Mononuclear cell (primary cell): Measurements from ENCODE around the gene MED23. TPM values are rescaled to one million over a fixed set of nuclear protein-coding genes. Genes with fewer than 3 reads are reported as not detected.
"Not testable (repeated sequence)": the region's sequence is repeated elsewhere in the genome, so short reads cannot be mapped to it uniquely, and the experiment has no call there.

ENCODE experiments used
- H3K27me3 ChIP-seq: 2 replicates; pipeline ENCODE4 v1.6.0; 2011; ENCODE audit warnings: low read length, control low read depth; ENCODE audit not compliant: insufficient read depth
- H3K4me1 ChIP-seq: 2 replicates; pipeline ENCODE4 v1.5.1; 2011; ENCODE audit warnings: mild to moderate bottlenecking, low read length, control low read depth; ENCODE audit not compliant: insufficient read depth
- H3K4me3 ChIP-seq: 2 replicates; pipeline ENCODE4 v1.5.1; 2011; ENCODE audit warnings: mild to moderate bottlenecking, low read length, moderate library complexity
- H3K9me3 ChIP-seq: 2 replicates; pipeline ENCODE4 v1.5.1; 2011; ENCODE audit warnings: low read depth, mild to moderate bottlenecking, control low read depth, low read length
- total RNA-seq: library from RNA; depleted of rRNA; stranded (reverse); fragments of >200 nt; gene quantifications from one replicate; pipeline ENCODE4 v1.2.3, GENCODE V29; 2012

MED23 gene
- total RNA-seq, 1 donor, result 106 TPM

GRCh38 chr6:131572686-131573415 lies 55.2 kb downstream of the MED23 start, which contains the start of gene ARG1:
Gene ARG1, plus strand, starts transcription at chr6:131573226. Its CDS starts 57 bp downstream, at chr6:131573283.
- no peaks in the 10 kb centered on the region for H3K9me3 ChIP-seq
- H3K4me1 ChIP-seq, result no peaks in the 10 kb centered on the region
- H3K27me3 ChIP-seq, result no peaks in the 10 kb centered on the region
- H3K4me3 ChIP-seq, result no peak within 1 kb of the TSS

- no peaks in the 10 kb centered on the region for H3K4me1 ChIP-seq
Measured at GRCh38 chr6:131568726-131569125, 59.3 kb downstream of the MED23 start.

GRCh38 chr6:131565056-131565455 lies 63.0 kb downstream of the MED23 start:
- Histone ChIP-seq H3K4me1 (no peaks in the 10 kb centered on the region), H3K27me3 (no peaks in the 10 kb centered on the region), H3K9me3 (no peaks in the 10 kb centered on the region), H3K4me3 (no peak overlapping the region)

More at GRCh38 chr6:131568726-131569125, 59.3 kb downstream of the MED23 start:
- Histone ChIP-seq H3K4me3 (no peak overlapping the region), H3K9me3 (no peaks in the 10 kb centered on the region), H3K27me3 (no peaks in the 10 kb centered on the region)

- no peak overlapping the region for H3K4me3 ChIP-seq
- H3K9me3 ChIP-seq, result no peaks in the 10 kb centered on the region
- H3K4me1 ChIP-seq, result no peaks in the 10 kb centered on the region
- no peaks in the 10 kb centered on the region for H3K27me3 ChIP-seq
Measured at GRCh38 chr6:131561925-131562707, 65.9 kb downstream of the MED23 start.

GRCh38 chr6:131558922-131559321 lies 69.1 kb downstream of the MED23 start:
- Histone ChIP-seq H3K9me3 (no peaks in the 10 kb centered on the region), H3K27me3 (no peaks in the 10 kb centered on the region), H3K4me3 (no peak overlapping the region), H3K4me1 (no peaks in the 10 kb centered on the region)

GRCh38 chr6:131555992-131556391 lies 72.0 kb downstream of the MED23 start:
- Histone ChIP-seq H3K4me3 (no peak overlapping the region), H3K9me3 (no peaks in the 10 kb centered on the region), H3K27me3 (no peaks in the 10 kb centered on the region), H3K4me1 (no peaks in the 10 kb centered on the region)

- Histone ChIP-seq H3K9me3 (no peaks in the 10 kb centered on the region), H3K4me3 (no peak overlapping the region), H3K27me3 (no peaks in the 10 kb centered on the region), H3K4me1 (no peaks in the 10 kb centered on the region)
Measured at GRCh38 chr6:131552572-131552971, 75.5 kb downstream of the MED23 start.

GRCh38 chr6:131551902-131552301 lies 76.1 kb downstream of the MED23 start:
- H3K4me1 ChIP-seq, result no peaks in the 10 kb centered on the region
- H3K9me3 ChIP-seq, result no peaks in the 10 kb centered on the region
- H3K27me3 ChIP-seq, result no peaks in the 10 kb centered on the region
- H3K4me3 ChIP-seq, result no peak overlapping the region

GRCh38 chr6:131549811-131550210 lies 78.2 kb downstream of the MED23 start:
- Histone ChIP-seq H3K4me1 (no peaks in the 10 kb centered on the region), H3K9me3 (no peaks in the 10 kb centered on the region), H3K27me3 (no peaks in the 10 kb centered on the region), H3K4me3 (no peak overlapping the region)

GRCh38 chr6:131548441-131548840 lies 79.6 kb downstream of the MED23 start:
- H3K4me1 ChIP-seq, result no peaks in the 10 kb centered on the region
- H3K4me3 ChIP-seq, result no peak overlapping the region
- H3K9me3 ChIP-seq, result no peaks in the 10 kb centered on the region
- no peaks in the 10 kb centered on the region for H3K27me3 ChIP-seq

GRCh38 chr6:131547488-131547887 lies 80.6 kb downstream of the MED23 start:
- H3K27me3 ChIP-seq, result no peaks in the 10 kb centered on the region
- H3K4me1 ChIP-seq, result no peaks in the 10 kb centered on the region
- H3K4me3 ChIP-seq, result no peak overlapping the region
- H3K9me3 ChIP-seq, result no peaks in the 10 kb centered on the region

- Histone ChIP-seq H3K27me3 (no peaks in the 10 kb centered on the region), H3K4me1 (no peaks in the 10 kb centered on the region), H3K4me3 (no peak overlapping the region), H3K9me3 (no peaks in the 10 kb centered on the region)
Measured at GRCh38 chr6:131545317-131545716, 82.7 kb downstream of the MED23 start.

- H3K4me3 ChIP-seq, H3K9me3 ChIP-seq, H3K27me3 ChIP-seq, H3K4me1 ChIP-seq: not testable (repeated sequence)
Measured at GRCh38 chr6:131538615-131539014, 89.4 kb downstream of the MED23 start.

GRCh38 chr6:131532580-131533039 lies 95.4 kb downstream of the MED23 start:
- Histone ChIP-seq H3K9me3 (no peaks in the 10 kb centered on the region), H3K4me3 (no peak overlapping the region), H3K27me3 (no peaks in the 10 kb centered on the region), H3K4me1 (no peaks in the 10 kb centered on the region)

- H3K4me3 ChIP-seq, H3K9me3 ChIP-seq, H3K4me1 ChIP-seq, H3K27me3 ChIP-seq: not testable (repeated sequence)
Measured at GRCh38 chr6:131531681-131532080, 96.4 kb downstream of the MED23 start.
